Activated gamma-delta T cell (primary cell): ENCODE measurements around the gene PHOX2B.
"Not testable (repeated sequence)": the region's sequence is repeated elsewhere in the genome, so short reads cannot be mapped to it uniquely, and the experiment has no call there.

Source experiments
- DNase-seq: peaks from one replicate; lab custom pipeline; 2025; lab: John Stamatoyannopoulos, UW

The PHOX2B gene

GRCh38 chr4:41711654-41712053 is 36.9 kb downstream of the PHOX2B start:
- not testable (repeated sequence) for DNase-seq

- no peak for DNase-seq
Observed at GRCh38 chr4:41709844-41710481, 38.6 kb downstream of the PHOX2B start.

GRCh38 chr4:41703785-41704184 is 44.7 kb downstream of the PHOX2B start:
- no peak for DNase-seq

- no peak for DNase-seq
Observed at GRCh38 chr4:41702770-41703169, 45.8 kb downstream of the PHOX2B start.

- DNase-seq: no peak
Observed at GRCh38 chr4:41701983-41702382, 46.5 kb downstream of the PHOX2B start.

- DNase-seq: no peak
Observed at GRCh38 chr4:41696763-41697162, 51.8 kb downstream of the PHOX2B start.

GRCh38 chr4:41696131-41696530 is 52.4 kb downstream of the PHOX2B start:
- DNase-seq: no peak
